DOHH2 (cell line): ENCODE measurements around the gene ERAP2.

ENCODE experiments used
- EZH2phosphoT487 ChIP-seq: fragments of 200-600 bp; sonication (generic); IDR thresholded peaks from 2 replicates; pipeline ENCODE4 v1.6.1; 2017; ENCODE audit warnings: borderline replicate concordance, mild to moderate bottlenecking, antibody characterized with exemption, low read length, moderate library complexity, mixed read lengths
- TF ChIP-seq, protein P1 (sequence below): fragments of 200-600 bp; sonication (generic); IDR thresholded peaks from one replicate; pipeline ENCODE4 v1.5.1; 2014; ENCODE audit warnings: antibody characterized with exemption, mild to moderate bottlenecking, low read depth, low read length; ENCODE audit not compliant: poor library complexity, severe bottlenecking

DNA sequence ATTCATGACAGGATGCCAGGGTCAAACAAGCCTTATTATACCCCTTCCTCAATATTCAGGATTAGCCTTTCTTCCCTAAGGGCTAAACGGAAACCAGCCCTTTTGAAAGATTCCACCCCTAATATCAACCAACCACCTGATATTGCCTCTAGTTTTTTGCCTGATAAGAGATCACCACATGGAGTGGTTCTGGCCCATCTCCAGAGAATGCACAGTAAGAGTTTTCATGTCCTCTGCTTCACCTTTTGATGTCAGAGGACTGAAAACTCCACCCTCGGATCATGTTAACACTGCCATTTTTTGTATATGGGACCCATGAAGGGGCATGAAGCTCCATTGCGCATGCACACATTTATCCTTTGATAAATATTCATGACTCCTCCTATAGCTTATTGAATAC is 53.8 kb downstream of the ERAP2 start:
- TF ChIP-seq, protein P1, sequence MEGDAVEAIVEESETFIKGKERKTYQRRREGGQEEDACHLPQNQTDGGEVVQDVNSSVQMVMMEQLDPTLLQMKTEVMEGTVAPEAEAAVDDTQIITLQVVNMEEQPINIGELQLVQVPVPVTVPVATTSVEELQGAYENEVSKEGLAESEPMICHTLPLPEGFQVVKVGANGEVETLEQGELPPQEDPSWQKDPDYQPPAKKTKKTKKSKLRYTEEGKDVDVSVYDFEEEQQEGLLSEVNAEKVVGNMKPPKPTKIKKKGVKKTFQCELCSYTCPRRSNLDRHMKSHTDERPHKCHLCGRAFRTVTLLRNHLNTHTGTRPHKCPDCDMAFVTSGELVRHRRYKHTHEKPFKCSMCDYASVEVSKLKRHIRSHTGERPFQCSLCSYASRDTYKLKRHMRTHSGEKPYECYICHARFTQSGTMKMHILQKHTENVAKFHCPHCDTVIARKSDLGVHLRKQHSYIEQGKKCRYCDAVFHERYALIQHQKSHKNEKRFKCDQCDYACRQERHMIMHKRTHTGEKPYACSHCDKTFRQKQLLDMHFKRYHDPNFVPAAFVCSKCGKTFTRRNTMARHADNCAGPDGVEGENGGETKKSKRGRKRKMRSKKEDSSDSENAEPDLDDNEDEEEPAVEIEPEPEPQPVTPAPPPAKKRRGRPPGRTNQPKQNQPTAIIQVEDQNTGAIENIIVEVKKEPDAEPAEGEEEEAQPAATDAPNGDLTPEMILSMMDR: no peak
- no peak for TF ChIP-seq EZH2phosphoT487
